OCI-LY1 (cell line): Measurements from ENCODE around the gene ZFAND2B.
A peak's percentile ranks its signal among the peaks of the same experiment; 100 is the strongest.

Source experiments
- H2AFZ ChIP-seq: fragments of 200-600 bp; sonication (generic), shearing (Covaris generic); 2 replicates; pipeline ENCODE4 v1.6.0; 2014; ENCODE audit warnings: antibody characterized with exemption, mild to moderate bottlenecking, low read length
- H3F3A ChIP-seq: fragments of 200-600 bp; sonication (generic), shearing (Covaris generic); 2 replicates; pipeline ENCODE4 v1.6.0; 2014; ENCODE audit warnings: mild to moderate bottlenecking, antibody characterized with exemption, low read length, moderate library complexity; ENCODE audit not compliant: insufficient read depth
- H3K27ac ChIP-seq: fragments of 200-600 bp; sonication (generic); 2 replicates; pipeline ENCODE4 v1.5.1; 2014; ENCODE audit warnings: low read length, mixed run types, mild to moderate bottlenecking, low read depth; ENCODE audit not compliant: poor library complexity, severe bottlenecking
- H3K27me3 ChIP-seq: fragments of 200-600 bp; sonication (generic); 2 replicates; pipeline ENCODE4 v1.6.0; 2014; ENCODE audit warnings: antibody characterized with exemption, mild to moderate bottlenecking, low read length, moderate library complexity; ENCODE audit not compliant: insufficient read depth
- H3K36me3 ChIP-seq: fragments of 200-600 bp; sonication (generic); 2 replicates; pipeline ENCODE4 v1.6.1; 2014; ENCODE audit warnings: mild to moderate bottlenecking, antibody characterized with exemption, low read length, moderate library complexity, mixed read lengths; ENCODE audit not compliant: insufficient read depth
- H3K4me1 ChIP-seq: fragments of 200-600 bp; sonication (generic); 2 replicates; pipeline ENCODE4 v1.5.1; 2014; ENCODE audit warnings: mild to moderate bottlenecking, low read length, moderate library complexity; ENCODE audit not compliant: insufficient read depth, severe bottlenecking
- H3K4me2 ChIP-seq: fragments of 200-600 bp; sonication (generic), shearing (Covaris generic); 2 replicates; pipeline ENCODE4 v1.6.1; 2014; ENCODE audit warnings: low read length
- H3K4me3 ChIP-seq: fragments of 200-600 bp; sonication (generic); 2 replicates; pipeline ENCODE4 v1.5.1; 2014; ENCODE audit warnings: low read length, low read depth, mild to moderate bottlenecking, mixed read lengths; ENCODE audit not compliant: poor library complexity, severe bottlenecking
- H3K79me2 ChIP-seq: fragments of 200-600 bp; shearing (Covaris generic); 2 replicates; pipeline ENCODE4 v1.6.1; 2016; ENCODE audit warnings: mixed run types, low read length, mixed read lengths; ENCODE audit not compliant: insufficient read depth
- H3K9ac ChIP-seq: fragments of 200-600 bp; sonication (generic), shearing (Covaris generic); 2 replicates; pipeline ENCODE4 v1.6.1; 2014; ENCODE audit warnings: mild to moderate bottlenecking, low read length, mixed read lengths
- H3K9me2 ChIP-seq: fragments of 200-600 bp; sonication (generic), shearing (Covaris generic); 2 replicates; pipeline ENCODE4 v1.6.1; 2014; ENCODE audit warnings: low read depth, mild to moderate bottlenecking, low read length, mixed read lengths
- H3K9me3 ChIP-seq: fragments of 200-600 bp; shearing (Covaris generic); 2 replicates; pipeline ENCODE4 v1.6.1; 2014; ENCODE audit warnings: low read length, mixed read lengths
- H4K20me1 ChIP-seq: fragments of 200-600 bp; sonication (generic), shearing (Covaris generic); 2 replicates; pipeline ENCODE4 v1.6.0; 2016; ENCODE audit warnings: mild to moderate bottlenecking, low read length; ENCODE audit not compliant: insufficient read depth
- EZH2 ChIP-seq: fragments of 200-600 bp; sonication (generic), shearing (Covaris generic); IDR thresholded peaks from 2 replicates; pipeline ENCODE4 v1.8.0; 2017; ENCODE audit warnings: borderline replicate concordance, mixed run types, mild to moderate bottlenecking, antibody characterized with exemption, low read length, moderate library complexity, mixed read lengths
- TF ChIP-seq, protein P1 (sequence below): fragments of 200-600 bp; sonication (generic), shearing (Covaris generic); IDR thresholded peaks from 2 replicates; pipeline ENCODE4 v1.5.1; 2017; ENCODE audit warnings: mild to moderate bottlenecking, antibody characterized with exemption, low read length, moderate library complexity, mixed read lengths

ZFAND2B gene

GRCh38 chr2:219228911-219229304, 22.3 kb downstream of the ZFAND2B start:
- peaks cover 57% of the 10 kb centered on the region for H3K36me3 ChIP-seq
- H3K4me2 ChIP-seq, result peak overlapping the region; percentile 99
- H3K9me3 ChIP-seq, result no peaks in the 10 kb centered on the region
- peak overlapping the region; percentile 7 for H3K27ac ChIP-seq
- no peak overlapping the region for H2AFZ ChIP-seq
- no peaks in the 10 kb centered on the region for H3K27me3 ChIP-seq
- H3K4me3 ChIP-seq, result peak overlapping the region; percentile 87
- no peaks in the 10 kb centered on the region for H3K9me2 ChIP-seq
- H3F3A ChIP-seq, result no peaks in the 10 kb centered on the region
- H4K20me1 ChIP-seq, result no peaks in the 10 kb centered on the region
- peak overlapping the region; percentile 100 for H3K9ac ChIP-seq
- H3K79me2 ChIP-seq, result peaks cover 13% of the 10 kb centered on the region
- peaks cover 24% of the 10 kb centered on the region for H3K4me1 ChIP-seq
- TF ChIP-seq, protein P1, sequence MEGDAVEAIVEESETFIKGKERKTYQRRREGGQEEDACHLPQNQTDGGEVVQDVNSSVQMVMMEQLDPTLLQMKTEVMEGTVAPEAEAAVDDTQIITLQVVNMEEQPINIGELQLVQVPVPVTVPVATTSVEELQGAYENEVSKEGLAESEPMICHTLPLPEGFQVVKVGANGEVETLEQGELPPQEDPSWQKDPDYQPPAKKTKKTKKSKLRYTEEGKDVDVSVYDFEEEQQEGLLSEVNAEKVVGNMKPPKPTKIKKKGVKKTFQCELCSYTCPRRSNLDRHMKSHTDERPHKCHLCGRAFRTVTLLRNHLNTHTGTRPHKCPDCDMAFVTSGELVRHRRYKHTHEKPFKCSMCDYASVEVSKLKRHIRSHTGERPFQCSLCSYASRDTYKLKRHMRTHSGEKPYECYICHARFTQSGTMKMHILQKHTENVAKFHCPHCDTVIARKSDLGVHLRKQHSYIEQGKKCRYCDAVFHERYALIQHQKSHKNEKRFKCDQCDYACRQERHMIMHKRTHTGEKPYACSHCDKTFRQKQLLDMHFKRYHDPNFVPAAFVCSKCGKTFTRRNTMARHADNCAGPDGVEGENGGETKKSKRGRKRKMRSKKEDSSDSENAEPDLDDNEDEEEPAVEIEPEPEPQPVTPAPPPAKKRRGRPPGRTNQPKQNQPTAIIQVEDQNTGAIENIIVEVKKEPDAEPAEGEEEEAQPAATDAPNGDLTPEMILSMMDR, result no peak
- TF ChIP-seq EZH2, result no peak

- Histone ChIP-seq H3K9ac (peak within 1 kb of the TSS; percentile 100), H2AFZ (no peak within 1 kb of the TSS), H3K9me3 (no peaks in the 10 kb centered on the region), H3K4me3 (peak within 1 kb of the TSS; percentile 87), H3K79me2 (peaks cover 13% of the 10 kb centered on the region), H3K4me1 (peaks cover 24% of the 10 kb centered on the region), H3K9me2 (no peaks in the 10 kb centered on the region), H3K4me2 (peak within 1 kb of the TSS; percentile 99), H3F3A (no peaks in the 10 kb centered on the region), H4K20me1 (no peaks in the 10 kb centered on the region), H3K27me3 (no peaks in the 10 kb centered on the region), H3K27ac (peak within 1 kb of the TSS; percentile 75), H3K36me3 (peaks cover 57% of the 10 kb centered on the region)
- TF ChIP-seq, protein P1, result no peak
- no peak for TF ChIP-seq EZH2
These were observed 22.9 kb downstream of the ZFAND2B start, which contains the start of the genes ANKZF1 and ATG9A for GRCh38 chr2:219229305-219230058. TSS of gene ANKZF1 (plus strand) at chr2:219229806. CDS start at chr2:219230258, 452 bp downstream. TSS of gene ATG9A (minus strand) at chr2:219229636. CDS start at chr2:219228024, 1,612 bp downstream.

- peak overlapping the region; percentile 87 for H3K4me3 ChIP-seq
- peak overlapping the region; percentile 73 for H3K4me2 ChIP-seq
- no peaks in the 10 kb centered on the region for H4K20me1 ChIP-seq
- H3K9me3 ChIP-seq, result no peaks in the 10 kb centered on the region
- H3K27ac ChIP-seq, result peak overlapping the region; percentile 75
- no peaks in the 10 kb centered on the region for H3F3A ChIP-seq
- TF ChIP-seq, protein P1, result no peak
- no peak for TF ChIP-seq EZH2
- H3K79me2 ChIP-seq, result peaks cover 13% of the 10 kb centered on the region
- H3K27me3 ChIP-seq, result no peaks in the 10 kb centered on the region
- H3K36me3 ChIP-seq, result peaks cover 57% of the 10 kb centered on the region
- no peak overlapping the region for H2AFZ ChIP-seq
- peak overlapping the region; percentile 85 for H3K9ac ChIP-seq
- no peaks in the 10 kb centered on the region for H3K9me2 ChIP-seq
- peaks cover 24% of the 10 kb centered on the region for H3K4me1 ChIP-seq
These were observed 23.5 kb downstream of the ZFAND2B start for GRCh38 chr2:219230059-219230540.
